ENCODE data around the gene NFIA. TPM values are rescaled to one million over a fixed set of nuclear protein-coding genes. Genes with fewer than 3 reads are reported as not detected.

NFIA gene
- total RNA-seq, 1 experiment from 2014 or later: 0.35 TPM

- Histone ChIP-seq H4K91ac (ENCODE audit: insufficient read length, low read depth, low read length) (no peak overlapping the region), H2AK5ac (ENCODE audit: insufficient read length, low read length) (no peak overlapping the region), H3T11ph (ENCODE audit: low read length) (no peak overlapping the region), H3K18ac (ENCODE audit: insufficient read length, low read depth, low read length) (no peak overlapping the region), H3K27me3 (ENCODE audit: insufficient read depth, low read length) (no peaks in the 10 kb centered on the region), H2BK20ac (ENCODE audit: low read depth, low read length, poor library complexity, severe bottlenecking) (no peak overlapping the region), H3K79me2 (ENCODE audit: insufficient read depth, low read length) (no peaks in the 10 kb centered on the region), H3K56ac (ENCODE audit: insufficient read length, low read depth, low read length) (no peak overlapping the region), H3K4me1 (ENCODE audit: insufficient read depth, low read length) (no peaks in the 10 kb centered on the region), H3K9ac (ENCODE audit: extremely low read depth, insufficient read length, low read length) (no peak overlapping the region), H4K20me1 (ENCODE audit: control insufficient read depth, insufficient read depth, insufficient read length) (no peaks in the 10 kb centered on the region), H3K14ac (ENCODE audit: insufficient read depth, low read length) (no peak overlapping the region), H3K79me1 (ENCODE audit: insufficient read depth, low read depth, low read length, poor library complexity, severe bottlenecking) (no peaks in the 10 kb centered on the region), H2BK5ac (ENCODE audit: insufficient read length, low read length) (no peak overlapping the region), H3K23ac (ENCODE audit: insufficient read length, low read depth, low read length) (no peak overlapping the region), H3K4ac (ENCODE audit: low read depth, low read length) (no peak overlapping the region), H3K9me3 (ENCODE audit: control insufficient read depth, low read depth, low read length) (no peaks in the 10 kb centered on the region), H2BK15ac (ENCODE audit: low read depth, low read length) (no peak overlapping the region), H4K8ac (replicated peaks; ENCODE audit: insufficient read length, low read depth, low read length) (no peak overlapping the region), H4K5ac (ENCODE audit: insufficient read length, low read depth, low read length) (no peak overlapping the region), H3K23me2 (ENCODE audit: insufficient read length, low read depth, low read length, poor library complexity, severe bottlenecking) (no peaks in the 10 kb centered on the region), H2AFZ (ENCODE audit: low read length) (no peak overlapping the region), H3K27ac (ENCODE audit: insufficient read length, low read depth, low read length) (no peak overlapping the region), H2BK120ac (ENCODE audit: low read depth, low read length, poor library complexity, severe bottlenecking) (no peak overlapping the region), H2BK12ac (ENCODE audit: insufficient read length, low read depth, low read length) (no peak overlapping the region), H3K4me2 (ENCODE audit: insufficient read depth, insufficient read length, low read length) (no peak overlapping the region)
- DNase-seq: no peak
- Mint-ChIP-seq H3K27me3 (ENCODE audit: low read depth) (no peaks in the 10 kb centered on the region; the same call in 1 of the 2 replicates), H3K4me1 (peaks cover 6 to 17% of the 10 kb centered on the region in 2 experiments), H3K27ac (no peak overlapping the region), H3K9me3 (no peaks in the 10 kb centered on the region), H3K4me3 (no peak overlapping the region), H3K36me3 (ENCODE audit: insufficient read depth in 1 of 3, low read depth in 3 of 3) (no peaks in the 10 kb centered on the region; a peak in 1 of 7 replicates)
- no peak for TF ChIP-seq CTCF (conservative IDR thresholded peaks at IDR 0.05)
- no CpG with 5 or more reads among the region's 5 CpGs for WGBS (ENCODE audit: extremely low coverage, insufficient read length, low lambda C conversion rate)
These were observed 354.2 kb downstream of the NFIA start for GRCh38 chr1:61436491-61437120.

Measured in H9 (cell line).